NK-92 treated with Interleukin-12 subunit alpha and Interleukin-12 subunit beta, amount 100 ng/mL, for 24 hours (cell line): ENCODE measurements around the gene SIGLEC1.

Source experiments
- DNase-seq: peaks from one replicate; lab custom pipeline; 2025; lab: John Stamatoyannopoulos, UW

The SIGLEC1 gene

DNA sequence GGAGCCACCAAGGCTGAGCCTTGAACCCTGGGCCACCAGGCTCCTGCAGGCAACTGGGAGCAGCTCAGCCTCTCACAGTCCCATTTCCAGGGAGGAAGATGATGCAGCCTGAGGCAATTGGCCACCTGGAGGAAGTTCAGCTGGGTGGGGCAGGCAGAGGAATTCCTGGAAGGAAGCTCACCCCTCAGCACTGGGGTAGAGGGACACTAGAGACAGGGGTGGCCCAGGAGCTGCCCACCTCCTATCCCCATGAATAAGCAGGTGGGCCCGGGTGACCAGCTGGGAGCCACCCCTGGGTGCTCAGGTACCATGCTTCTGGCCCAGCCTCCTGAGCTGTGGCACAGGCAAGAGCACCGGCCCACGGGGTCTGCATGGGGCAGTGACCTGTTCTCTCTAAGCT, 16.5 kb upstream of the SIGLEC1 start:
- DNase-seq: no peak

- no peak for DNase-seq
These were observed 16.0 kb upstream of the SIGLEC1 start for GRCh38 chr20:3728354-3728753.

DNA sequence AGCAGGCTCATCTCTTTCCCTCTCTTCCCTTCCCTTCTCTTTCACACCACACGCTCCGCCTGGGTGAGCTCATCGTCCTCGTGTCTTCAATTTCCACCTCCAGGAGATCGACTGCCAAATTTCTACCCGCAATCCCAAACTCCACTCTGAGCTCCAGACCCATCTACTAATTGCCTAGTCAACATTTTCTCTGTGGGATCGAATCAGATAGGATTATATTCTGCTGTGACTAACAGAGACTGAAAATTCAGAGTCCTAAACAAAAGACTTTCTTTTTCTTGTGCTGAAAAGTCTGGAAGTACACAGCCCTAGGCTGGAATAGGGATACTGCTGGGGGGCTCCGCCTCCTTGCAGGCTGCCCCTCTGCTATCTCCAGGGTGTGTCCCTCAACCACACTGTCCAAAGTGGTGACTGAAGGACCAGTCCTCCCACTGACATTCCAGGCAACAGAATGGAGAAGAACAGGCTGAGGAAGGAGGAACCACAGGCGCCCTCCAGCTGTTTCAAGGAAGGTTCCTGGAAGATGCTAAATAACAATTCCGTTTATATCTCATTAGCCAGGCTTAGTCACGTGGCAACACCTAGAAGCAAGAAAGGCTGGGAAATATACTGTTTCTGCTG, 15.1 kb upstream of the SIGLEC1 start:
- DNase-seq: no peak

DNA sequence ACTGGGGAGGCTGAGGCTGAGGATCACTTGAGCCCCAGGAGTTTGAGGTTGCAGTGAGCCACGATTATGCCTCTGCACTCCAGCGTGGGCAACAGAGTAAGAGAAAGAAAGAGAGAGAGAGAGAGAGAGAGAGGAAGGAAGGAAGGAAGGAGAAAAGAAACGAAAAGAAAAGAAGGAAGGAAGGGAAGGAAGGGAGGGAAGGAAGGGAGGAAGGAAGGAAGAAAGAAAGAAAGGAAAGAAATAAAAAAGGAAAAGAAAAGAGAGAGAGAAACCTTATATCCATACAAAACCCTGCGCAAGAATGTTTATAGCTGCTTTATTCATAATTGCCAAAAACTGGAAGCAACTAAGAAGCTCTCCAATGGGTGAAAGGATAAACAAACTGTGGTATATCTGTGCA, 12.0 kb upstream of the SIGLEC1 start:
- no peak for DNase-seq

DNA sequence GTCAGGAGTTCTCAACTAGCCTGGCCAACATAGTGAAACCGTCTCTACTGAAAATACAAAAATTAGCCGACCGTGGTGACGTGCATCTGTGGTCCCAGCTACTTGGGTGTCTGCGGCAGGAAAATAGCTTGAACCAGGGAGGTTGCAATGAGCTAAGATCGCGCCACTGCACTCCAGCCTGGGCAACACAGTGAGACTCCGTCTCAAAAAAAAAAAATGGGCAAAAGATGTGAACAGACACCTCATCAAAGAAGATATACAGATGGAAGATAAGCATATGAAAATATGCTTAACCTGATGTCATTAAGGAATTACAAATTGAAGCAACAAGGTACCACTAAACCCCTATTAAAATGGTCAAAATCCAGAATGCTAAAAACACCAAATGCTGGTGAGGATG, 10.9 kb upstream of the SIGLEC1 start:
- no peak for DNase-seq

DNA sequence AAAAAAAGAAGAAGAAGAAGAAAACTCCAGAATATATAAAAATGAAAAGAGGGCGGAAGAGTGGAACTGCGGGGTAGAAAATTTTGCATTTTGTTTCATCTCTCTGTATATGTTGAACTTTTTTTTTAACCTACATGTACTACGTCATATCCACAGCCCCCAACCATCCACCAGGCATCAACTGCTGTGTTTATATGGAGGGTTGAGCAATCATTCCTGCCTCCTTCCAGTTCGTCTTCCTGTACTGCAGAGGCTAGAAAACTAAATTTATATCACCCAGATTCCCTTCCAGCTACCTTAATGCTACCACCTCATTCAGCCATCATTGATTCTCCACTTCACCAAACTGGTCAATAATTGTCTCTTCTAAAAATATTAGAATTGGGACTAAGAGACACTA, 9.5 kb upstream of the SIGLEC1 start:
- DNase-seq: no peak

DNA sequence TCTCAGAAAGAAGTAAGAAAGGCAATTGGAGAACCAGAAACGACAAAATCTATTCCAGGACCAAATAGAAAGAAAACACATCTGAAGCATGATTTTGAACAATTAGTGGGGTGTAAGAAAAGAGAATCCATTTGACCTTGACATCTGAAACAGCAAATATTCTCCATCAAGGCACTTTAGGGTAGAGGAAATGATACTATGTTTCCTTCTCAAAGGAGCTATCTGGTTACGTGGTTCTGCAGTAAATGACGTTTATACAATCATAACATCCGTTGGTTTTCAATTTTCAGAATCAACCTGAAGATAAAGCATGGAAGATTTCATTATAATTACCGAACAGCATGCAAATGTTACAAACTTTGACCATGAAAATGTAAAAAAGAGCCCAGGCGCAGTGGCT, 8.2 kb upstream of the SIGLEC1 start:
- no peak for DNase-seq

DNA sequence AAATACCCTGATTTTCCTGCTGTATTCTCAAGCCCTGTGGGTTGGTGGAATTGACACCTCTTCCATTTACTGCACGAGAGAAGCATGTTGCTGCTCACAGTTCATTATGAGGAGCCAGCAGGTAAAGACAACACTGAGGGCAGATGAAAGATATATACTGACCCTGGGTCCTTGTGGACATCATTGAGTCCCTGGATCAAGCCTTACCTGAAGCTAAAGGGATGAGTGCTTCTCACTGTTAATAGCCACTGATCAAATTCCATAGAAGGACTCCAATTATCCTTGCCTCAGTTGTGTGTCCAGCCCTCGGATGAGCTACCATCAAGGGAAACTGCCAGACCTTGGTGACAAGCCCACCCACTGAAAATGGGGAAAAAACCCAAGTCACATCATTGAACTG, 7.7 kb upstream of the SIGLEC1 start:
- DNase-seq: no peak

- no peak for DNase-seq
These were observed 6.6 kb upstream of the SIGLEC1 start for GRCh38 chr20:3719046-3719445.

GRCh38 chr20:3716195-3716834, 3.9 kb upstream of the SIGLEC1 start:
- peak; percentile 40 for DNase-seq

GRCh38 chr20:3714092-3714491, 1.7 kb upstream of the SIGLEC1 start:
- no peak for DNase-seq

DNA sequence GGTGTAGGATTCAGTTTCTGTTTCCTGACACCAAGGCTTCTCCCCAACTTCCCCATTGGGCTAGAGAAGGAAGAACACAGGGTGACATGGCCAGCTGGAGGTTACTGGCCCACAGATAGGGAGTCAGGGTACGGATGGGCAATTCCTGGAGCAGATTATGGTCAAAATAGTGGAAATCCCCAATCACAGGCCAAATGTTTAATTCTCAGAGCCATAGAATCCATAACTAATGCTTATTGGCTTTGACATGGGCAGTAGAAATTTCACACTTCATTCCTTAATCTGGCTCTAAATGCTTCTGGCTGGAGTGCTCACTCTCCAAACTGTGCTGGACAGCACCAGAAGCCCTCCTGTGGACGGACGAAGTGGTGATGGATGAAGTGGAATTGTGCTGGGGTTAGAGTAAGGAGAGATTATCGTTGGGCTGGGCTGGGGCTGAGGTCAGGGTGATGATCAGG, 887 bp downstream of the SIGLEC1 start:
- no peak for DNase-seq

DNA sequence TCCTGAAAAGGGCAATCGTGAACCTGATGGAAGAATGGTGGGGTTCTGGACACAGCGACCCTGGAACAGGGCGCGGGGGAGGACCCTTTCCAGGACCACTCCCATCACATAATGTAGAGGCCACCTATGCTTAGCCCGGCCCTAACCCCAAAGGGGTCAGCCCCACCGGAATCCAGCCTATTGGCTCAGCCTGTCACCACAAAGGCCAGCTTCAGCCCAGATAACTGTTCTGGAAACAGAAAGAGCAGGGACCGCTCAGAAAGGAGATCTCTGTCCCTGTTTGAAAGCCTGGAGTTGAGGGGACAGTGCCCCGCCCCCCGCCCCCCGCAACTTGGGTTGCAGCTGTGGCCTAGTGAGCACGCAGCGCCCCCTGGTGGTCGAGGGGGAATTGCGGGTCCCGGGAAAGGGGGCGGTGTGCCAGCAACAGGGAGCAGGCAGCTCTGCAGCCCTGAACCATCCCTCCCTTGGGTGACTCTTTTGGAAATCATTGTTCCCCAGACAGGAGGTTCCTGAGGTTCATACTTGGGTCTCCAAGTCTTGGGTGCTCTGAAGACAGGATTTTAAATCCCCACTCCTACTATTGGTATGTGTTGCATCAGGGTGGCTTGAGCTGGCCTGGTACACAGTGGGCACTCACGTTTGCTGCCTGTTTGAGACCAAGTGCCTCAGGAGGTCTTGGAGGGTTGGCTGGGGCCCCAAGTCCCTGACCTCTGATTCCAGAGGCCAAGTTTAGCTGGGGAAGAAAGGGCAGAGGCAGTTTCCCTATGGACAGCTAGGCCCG, 1.5 kb downstream of the SIGLEC1 start:
- peak; percentile 45 for DNase-seq

GRCh38 chr20:3710011-3710466, 2.4 kb downstream of the SIGLEC1 start:
- no peak for DNase-seq

DNA sequence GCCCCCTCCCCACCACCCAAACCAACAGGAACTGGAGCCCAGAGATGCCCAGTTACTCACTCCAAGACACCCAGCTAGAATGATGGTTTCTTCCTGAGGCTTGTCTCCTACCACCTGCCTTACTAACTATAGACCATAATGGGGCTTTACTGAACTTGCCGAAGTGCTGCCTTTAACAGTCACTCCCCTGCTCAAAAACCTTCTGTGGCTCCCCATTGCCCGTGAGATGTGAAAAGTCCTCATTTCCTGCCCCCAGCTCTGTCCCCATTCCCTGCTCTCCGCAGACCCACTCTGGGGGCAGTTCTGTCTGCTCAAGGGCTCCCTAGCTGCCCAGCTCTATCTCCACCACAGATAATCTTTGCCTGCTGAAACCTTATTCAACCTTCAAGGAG, 4.9 kb downstream of the SIGLEC1 start:
- DNase-seq: no peak

GRCh38 chr20:3706774-3707507, 5.5 kb downstream of the SIGLEC1 start:
- no peak for DNase-seq

- DNase-seq: no peak
These were observed 6.2 kb downstream of the SIGLEC1 start for GRCh38 chr20:3705970-3706739.

DNA sequence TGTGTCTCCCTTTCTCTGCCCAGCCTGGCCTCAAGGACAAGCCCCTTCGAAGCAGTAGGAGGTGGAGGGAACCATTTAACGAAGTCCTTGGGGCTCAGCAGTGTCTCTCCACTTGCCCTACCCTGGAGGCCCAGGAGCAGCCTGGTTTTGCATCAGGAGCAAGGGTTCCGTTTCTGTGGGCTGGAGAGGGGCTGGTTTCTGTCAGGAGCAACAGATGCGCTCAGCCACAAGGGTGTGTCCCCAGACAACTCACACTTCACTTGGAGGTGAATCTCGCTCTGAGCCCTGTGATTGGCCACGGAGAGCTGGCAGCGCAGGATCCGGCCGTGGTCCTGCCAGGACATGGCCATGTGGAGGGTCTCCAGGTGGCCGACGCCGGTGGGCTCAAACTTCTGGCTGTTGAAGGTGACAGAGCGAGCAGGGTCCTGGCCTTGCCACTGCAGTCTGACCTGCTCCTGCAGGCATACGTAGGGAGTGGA, 6.9 kb downstream of the SIGLEC1 start:
- no peak for DNase-seq

DNA sequence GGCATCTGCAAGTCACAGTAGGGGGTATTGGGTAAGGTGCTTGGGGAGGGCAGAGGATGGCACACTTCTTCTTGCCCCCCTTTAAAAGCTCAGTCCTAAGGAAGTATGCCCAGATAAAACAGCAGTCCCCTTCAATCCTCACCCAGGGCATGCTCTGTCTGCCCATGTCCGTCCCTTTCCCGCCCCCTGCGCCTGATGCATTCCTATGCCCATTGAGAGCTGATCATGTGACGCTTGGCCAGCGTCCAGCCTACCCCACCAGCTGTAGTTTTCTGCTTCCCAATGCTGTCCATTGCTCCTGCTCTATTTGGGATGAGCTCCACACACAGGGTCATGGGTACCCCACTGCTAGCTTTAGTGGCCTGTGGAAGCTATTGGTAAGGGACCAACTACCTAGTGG, 8.3 kb downstream of the SIGLEC1 start:
- DNase-seq: no peak

DNA sequence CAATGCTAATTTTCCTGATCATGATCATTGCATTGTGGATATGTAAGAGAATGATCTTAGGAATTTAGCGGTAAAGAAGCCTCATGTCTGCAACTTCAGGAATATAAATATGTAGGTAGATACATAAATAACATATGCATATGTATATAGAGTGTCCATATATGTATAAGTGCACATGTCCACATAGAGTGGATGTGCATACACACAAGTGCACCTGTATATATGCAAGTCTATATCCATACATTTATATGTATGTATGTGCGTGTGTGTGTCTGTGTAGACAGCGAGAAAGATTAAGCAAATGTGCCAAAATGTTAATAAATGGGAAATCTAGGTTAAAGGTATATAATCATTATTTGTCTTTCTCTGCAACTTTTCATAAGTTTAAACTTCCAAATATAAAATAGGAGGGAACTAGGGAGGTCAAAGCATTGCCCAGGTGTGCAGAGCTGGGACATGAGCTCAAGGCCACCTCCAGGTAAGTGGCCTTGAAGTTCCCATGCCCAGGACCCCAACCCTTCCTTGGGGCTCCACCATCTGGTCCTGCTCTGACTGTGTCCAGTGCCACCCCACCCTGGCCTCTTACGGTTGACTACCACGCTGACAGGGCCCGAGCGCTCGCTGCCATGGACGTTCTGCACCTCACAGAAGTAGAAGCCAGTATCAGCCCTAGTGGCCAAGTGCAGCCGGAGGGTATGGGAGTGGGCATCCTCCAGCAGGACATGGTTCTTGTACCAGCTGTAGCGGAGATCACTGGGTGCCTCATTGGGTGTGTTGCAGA, 9.6 kb downstream of the SIGLEC1 start:
- no peak for DNase-seq
